Measurements from ENCODE around the gene GNL1.

Gene GNL1

GRCh38 chr6:30556066-30556905 is at the start of gene GNL1:
TSS of gene GNL1 (minus strand) at chr6:30556489. CDS start at chr6:30556203, 286 bp downstream.
- DNase-seq, result peak; percentile 97 to 99 (median 98)

GRCh38 chr6:30603961-30604360 is 47.7 kb upstream of the GNL1 start:
- no peak for DNase-seq

GRCh38 chr6:30601815-30602641 is 45.7 kb upstream of the GNL1 start:
- DNase-seq, result no peak

GRCh38 chr6:30601436-30601814 is 45.1 kb upstream of the GNL1 start:
- DNase-seq, result no peak

GRCh38 chr6:30600451-30600961 is 44.2 kb upstream of the GNL1 start:
- DNase-seq, result no peak

GRCh38 chr6:30599625-30600324 is 43.5 kb upstream of the GNL1 start:
- DNase-seq, result no peak

- DNase-seq, result no peak
These were observed 42.8 kb upstream of the GNL1 start for GRCh38 chr6:30598912-30599624.

- peak; percentile 47 to 85 (median 65) for DNase-seq
These were observed 41.2 kb upstream of the GNL1 start for GRCh38 chr6:30597315-30598144.

GRCh38 chr6:30592287-30592686 is 36.0 kb upstream of the GNL1 start:
- no peak for DNase-seq

GRCh38 chr6:30591008-30591407 is 34.7 kb upstream of the GNL1 start:
- no peak for DNase-seq

GRCh38 chr6:30590509-30590908 is 34.2 kb upstream of the GNL1 start:
- DNase-seq, result no peak

- DNase-seq, result no peak
These were observed 33.6 kb upstream of the GNL1 start for GRCh38 chr6:30589754-30590358.

GRCh38 chr6:30583921-30584320 is 27.6 kb upstream of the GNL1 start:
- no peak for DNase-seq

GRCh38 chr6:30578051-30578450 is 21.8 kb upstream of the GNL1 start:
- no peak for DNase-seq

GRCh38 chr6:30573113-30573512 is 16.8 kb upstream of the GNL1 start:
- DNase-seq, result no peak

- DNase-seq, result no peak
These were observed 15.9 kb upstream of the GNL1 start for GRCh38 chr6:30572148-30572547.

GRCh38 chr6:30571762-30572082 is 15.4 kb upstream of the GNL1 start:
- no peak for DNase-seq

GRCh38 chr6:30571075-30571761 is 14.9 kb upstream of the GNL1 start, which contains the start of gene ABCF1:
TSS of gene ABCF1 (plus strand) at chr6:30571442. CDS start at chr6:30571488, 46 bp downstream.
- peak; percentile 98 to 99 (median 99) for DNase-seq

- DNase-seq, result no peak
These were observed 14.4 kb upstream of the GNL1 start for GRCh38 chr6:30570740-30571074.

GRCh38 chr6:30570263-30570662 is 14.0 kb upstream of the GNL1 start:
- no peak for DNase-seq

- DNase-seq, result no peak
These were observed 12.0 kb upstream of the GNL1 start for GRCh38 chr6:30568245-30568644.
